GM12878 (cell line): ENCODE measurements around the gene CST8. TPM values are rescaled to one million over a fixed set of nuclear protein-coding genes. Genes with fewer than 3 reads are reported as not detected.

Experiments used
- ATAC-seq: fragments of 200-7000 bp; cut with Tn5 transposase; 3 replicates; pipeline ENCODE4 v1.9.1; 2020; ENCODE audit warnings: mild to moderate bottlenecking, moderate library complexity
- BruUV-seq: library from RNA; stranded (reverse); fragments of 400-500 nt; replicated peaks from 2 replicates; lab custom pipeline; 2021; lab: Mats Ljungman, UMichigan
- CTCF ChIA-PET: fragments of 300-600 bp; sonication (Branson Sonifier 250); formaldehyde crosslinking; extraction: SDS; loops from one replicate; lab custom pipeline; 2021; ENCODE audit warnings: inconsistent platforms; lab: Yijun Ruan, JAX
- POLR2A ChIA-PET: fragments of 350-600 bp; formaldehyde crosslinking; extraction: SDS; loops from one replicate; lab custom pipeline; 2021; ENCODE audit warnings: inconsistent platforms; lab: Charles Lee
- RAD21 ChIA-PET: fragments of 300-600 bp; sonication (Branson Sonifier 250); formaldehyde crosslinking; loops from one replicate; lab custom pipeline; 2023; ENCODE audit warnings: antibody characterized with exemption; ENCODE audit not compliant: unreplicated experiment; lab: Charles Lee
- SMC1A ChIA-PET: fragments of 300-600 bp; sonication (Branson Sonifier 250); formaldehyde crosslinking; loops from one replicate; lab custom pipeline; 2023; ENCODE audit not compliant: unreplicated experiment, uncharacterized antibody; lab: Charles Lee
- DNase-seq: peaks from one replicate; pipeline ENCODE4 v3.0.0-alpha.2; 2011; ENCODE audit warnings: low read depth, low spot score
- FAIRE-seq: peaks from 3 replicates; lab custom pipeline; 2011; peaks lifted over from hg19 to GRCh38; lab: Jason Lieb, UNC
- H2AFZ ChIP-seq: 2 replicates; pipeline ENCODE4 v1.6.0; 2011; ENCODE audit warnings: low read depth, low read length, control low read depth; ENCODE audit not compliant: control insufficient read depth
- H3K27ac ChIP-seq: 2 replicates; pipeline ENCODE4 v1.5.1; 2011; ENCODE audit warnings: control low read depth; ENCODE audit not compliant: control insufficient read depth, insufficient read depth
- H3K27me3 ChIP-seq, 2 experiments: replicated peaks in 1 of 2; 2 replicates each; pipeline versions ENCODE4 v1.6.0 to v1.6.1; 2011; ENCODE audit warnings: low read length in 1 of 2; ENCODE audit not compliant: control insufficient read depth in 2 of 2, insufficient read depth in 2 of 2
- H3K36me3 ChIP-seq, 2 experiments: 2 replicates each; pipeline ENCODE4 v1.5.1; 2011; ENCODE audit warnings: low read length in 1 of 2; ENCODE audit not compliant: control insufficient read depth in 2 of 2, insufficient read depth in 2 of 2
- H3K4me1 ChIP-seq: 2 replicates; pipeline ENCODE4 v1.6.1; 2011; ENCODE audit warnings: mild to moderate bottlenecking, low read length, moderate library complexity, mixed read lengths; ENCODE audit not compliant: control insufficient read depth, insufficient read depth
- H3K4me2 ChIP-seq: 2 replicates; pipeline ENCODE4 v1.6.0; 2011; ENCODE audit warnings: control low read depth; ENCODE audit not compliant: control insufficient read depth, insufficient read depth
- H3K4me3 ChIP-seq: fragments of 200-600 bp; sonication (generic); 2 replicates; pipeline ENCODE4 v1.5.1; 2016
- H3K79me2 ChIP-seq: 2 replicates; pipeline ENCODE4 v1.6.0; 2011; ENCODE audit warnings: low read length; ENCODE audit not compliant: control insufficient read depth, insufficient read depth
- H3K9ac ChIP-seq: 2 replicates; pipeline ENCODE4 v1.8.0; 2011; ENCODE audit warnings: low read length, control low read depth, mixed read lengths; ENCODE audit not compliant: control insufficient read depth, insufficient read depth
- H3K9me3 ChIP-seq: replicated peaks from 3 replicates; pipeline ENCODE4 v1.5.1; 2011; ENCODE audit warnings: mild to moderate bottlenecking, low read length; ENCODE audit not compliant: control insufficient read depth, insufficient read depth
- H4K20me1 ChIP-seq: 2 replicates; pipeline ENCODE4 v1.6.0; 2011; ENCODE audit not compliant: control insufficient read depth, insufficient read depth
- ATF3 ChIP-seq: IDR thresholded peaks from 2 replicates; pipeline ENCODE4 v1.6.1; 2011; ENCODE audit warnings: low read depth, mild to moderate bottlenecking, low read length, moderate library complexity, borderline replicate concordance; ENCODE audit errors: extremely low read depth
- CEBPB ChIP-seq, 2 experiments: fragments of 150-350 bp in 1 of 2; IDR thresholded peaks; 2 replicates each; pipeline ENCODE4 v1.6.1; 2012 to 2014; ENCODE audit warnings: low read depth in 2 of 2, low read length in 2 of 2, borderline replicate concordance in 1 of 2, inconsistent platforms in 1 of 2
- CEBPZ ChIP-seq: fragments of 150-350 bp; IDR thresholded peaks from 2 replicates; pipeline ENCODE4 v1.6.1; 2016; ENCODE audit warnings: low read depth, low read length
- CREB1 ChIP-seq: IDR thresholded peaks from 2 replicates; pipeline ENCODE4 v1.6.1; 2012; ENCODE audit warnings: low read depth, mild to moderate bottlenecking, inconsistent platforms
- HCFC1 ChIP-seq: fragments of 150-350 bp; IDR thresholded peaks from 2 replicates; pipeline ENCODE4 v1.6.1; 2014; ENCODE audit warnings: low read length
- JUND ChIP-seq: IDR thresholded peaks from 2 replicates; pipeline ENCODE4 v1.6.1; 2012; ENCODE audit warnings: low read depth, mild to moderate bottlenecking, low read length, improper control_type of control experiment, moderate library complexity
- PKNOX1 ChIP-seq: fragments of 450-650 bp; IDR thresholded peaks from 2 replicates; pipeline ENCODE4 v1.6.1; 2016; ENCODE audit warnings: mild to moderate bottlenecking
- SPI1 ChIP-seq: IDR thresholded peaks from 2 replicates; pipeline ENCODE4 v1.6.1; 2011; ENCODE audit warnings: low read depth, mild to moderate bottlenecking, low read length, moderate library complexity, borderline replicate concordance; ENCODE audit not compliant: insufficient read depth
- TARDBP ChIP-seq: IDR thresholded peaks from 2 replicates; pipeline ENCODE4 v1.6.1; 2016; ENCODE audit warnings: borderline replicate concordance
- USF2 ChIP-seq: IDR thresholded peaks from 2 replicates; pipeline ENCODE4 v1.6.1; 2011; ENCODE audit warnings: low read depth, low read length, improper control_type of control experiment, borderline replicate concordance
- YY1 ChIP-seq: IDR thresholded peaks from 2 replicates; pipeline ENCODE4 v1.6.1; 2011; ENCODE audit warnings: low read depth, mild to moderate bottlenecking, low read length
- ZNF24 ChIP-seq: fragments of 450-650 bp; IDR thresholded peaks from 2 replicates; pipeline ENCODE4 v1.6.1; 2017; ENCODE audit warnings: antibody characterized with exemption, mild to moderate bottlenecking
- WGBS: methylation state at CpG from one replicate; pipeline ENCODE4 v1.1.6; 2016; ENCODE audit warnings: low lambda C conversion rate; ENCODE audit not compliant: insufficient replicate concordance, insufficient coverage; ENCODE audit errors: missing lambda C conversion rate; 5-methylcytosine and 5-hydroxymethylcytosine counted together
- in situ Hi-C: fragments of 300-500 bp; cut with MboI; formaldehyde crosslinking; loops from 9 replicates; pipeline ENCODE4 v1.14.3; 2018; ENCODE audit warnings: mixed read lengths
- intact Hi-C: fragments of 100-400 bp; cut with micrococcal nuclease; formaldehyde crosslinking; loops from one replicate; pipeline ENCODE4 v1.14.2; 2022; ENCODE audit not compliant: unreplicated experiment
- polyA plus RNA-seq, 11 experiments: library from polyadenylated mRNA; depleted of rRNA in 4 of 11; unstranded in 6 of 11; stranded (reverse) in 5 of 11; fragments of >200 nt; fragmentation: Nextera tagmentation in 4 of 11; fragmentation: Illumina TruSeq in 1 of 11; extraction: Ambion mirVana in 4 of 11; extraction: Trizol in 1 of 11; gene quantifications; 1 replicate in 1 of 11; 2 replicates in 10 of 11; pipeline versions ENCODE4 v1.2.1 to v1.2.3, GENCODE V29; 2011 to 2016; ENCODE audit warnings: inconsistent platforms in 2 of 11, missing spikeins in 2 of 11, low read depth in 1 of 11
- total RNA-seq, 4 experiments: library from RNA; depleted of rRNA in 3 of 4; stranded (reverse); fragments of >200 nt in 3 of 4; fragmentation: Illumina TruSeq in 1 of 4; extraction: Trizol in 1 of 4; gene quantifications; 2 replicates each; pipeline versions ENCODE4 v1.2.1 to v1.2.3, GENCODE V29; 2013 to 2021
- TF ChIP-seq, protein P1 (sequence below): fragments of 450-650 bp; conservative IDR thresholded peaks from 2 replicates; pipeline ENCODE4 v1.6.1; 2017; ENCODE audit warnings: mild to moderate bottlenecking, moderate library complexity

CST8 gene
- total and polyA plus RNA-seq, 10 of the 15 experiments (the other 5 are each of a cell fraction or from before 2014, with no cell fraction given) = not detected

GRCh38 chr20:23537030-23537429 lies 46.1 kb downstream of the CST8 start:
- in situ Hi-C loops (no loop called here), intact Hi-C loops (no loop called here)
- BruUV-seq = no TSS peak
- ChIA-PET SMC1A (no interaction called here), POLR2A (no interaction called here), CTCF (no interaction called here), RAD21 (no interaction called here)
- Histone ChIP-seq H3K27ac (no peak overlapping the region), H3K9ac (no peak overlapping the region), H3K4me2 (no peak overlapping the region), H3K9me3 (no peaks in the 10 kb centered on the region), H3K4me3 (no peak overlapping the region), H2AFZ (no peak overlapping the region), H3K36me3 (no peaks in the 10 kb centered on the region), H3K27me3 (no peaks in the 10 kb centered on the region), H3K79me2 (no peaks in the 10 kb centered on the region), H3K4me1 (no peaks in the 10 kb centered on the region), H4K20me1 (no peaks in the 10 kb centered on the region)
- 50% methylated on average over 3 of the region's 3 CpGs for WGBS
- ATAC-seq = no peak
- TF ChIP-seq, protein P1, sequence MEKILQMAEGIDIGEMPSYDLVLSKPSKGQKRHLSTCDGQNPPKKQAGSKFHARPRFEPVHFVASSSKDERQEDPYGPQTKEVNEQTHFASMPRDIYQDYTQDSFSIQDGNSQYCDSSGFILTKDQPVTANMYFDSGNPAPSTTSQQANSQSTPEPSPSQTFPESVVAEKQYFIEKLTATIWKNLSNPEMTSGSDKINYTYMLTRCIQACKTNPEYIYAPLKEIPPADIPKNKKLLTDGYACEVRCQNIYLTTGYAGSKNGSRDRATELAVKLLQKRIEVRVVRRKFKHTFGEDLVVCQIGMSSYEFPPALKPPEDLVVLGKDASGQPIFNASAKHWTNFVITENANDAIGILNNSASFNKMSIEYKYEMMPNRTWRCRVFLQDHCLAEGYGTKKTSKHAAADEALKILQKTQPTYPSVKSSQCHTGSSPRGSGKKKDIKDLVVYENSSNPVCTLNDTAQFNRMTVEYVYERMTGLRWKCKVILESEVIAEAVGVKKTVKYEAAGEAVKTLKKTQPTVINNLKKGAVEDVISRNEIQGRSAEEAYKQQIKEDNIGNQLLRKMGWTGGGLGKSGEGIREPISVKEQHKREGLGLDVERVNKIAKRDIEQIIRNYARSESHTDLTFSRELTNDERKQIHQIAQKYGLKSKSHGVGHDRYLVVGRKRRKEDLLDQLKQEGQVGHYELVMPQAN = no peak
- TF ChIP-seq CEBPB (IDR thresholded peaks at IDR 0.05; ENCODE audit: borderline replicate concordance in 1 of 2, low read depth in 2 of 2, low read length in 2 of 2) = no peak
- TF ChIP-seq HCFC1 = no peak
- TF ChIP-seq ZNF24 = no peak
- no peak for TF ChIP-seq TARDBP
- TF ChIP-seq JUND = no peak
- no peak for TF ChIP-seq CEBPZ
- no peak for TF ChIP-seq ATF3
- no peak for TF ChIP-seq PKNOX1
- no peak for TF ChIP-seq USF2
- TF ChIP-seq YY1 = no peak
- no peak for TF ChIP-seq SPI1
- no peak for TF ChIP-seq CREB1
- DNase-seq = no peak
- FAIRE-seq = no peak
